T47D (cell line): ENCODE data around the gene BNC2.

Experiments
- DNase-seq, 2 experiments: peaks; one replicate each; pipeline versions ENCODE4 v3.0.0 to v3.0.0-alpha.2; 2011 to 2012; ENCODE audit warnings: low read depth in 1 of 2, low spot score in 1 of 2
- JUND ChIP-seq: IDR thresholded peaks from 2 replicates; pipeline ENCODE4 v1.6.1; 2012; ENCODE audit warnings: low read depth
- in situ Hi-C: cut with HindIII; loops from 2 replicates; pipeline ENCODE4 v1.10.0; 2016; ENCODE audit warnings: low sequenced_read_pairs, low pct_unique_long_range_greater_than_20kb

The BNC2 gene

DNA sequence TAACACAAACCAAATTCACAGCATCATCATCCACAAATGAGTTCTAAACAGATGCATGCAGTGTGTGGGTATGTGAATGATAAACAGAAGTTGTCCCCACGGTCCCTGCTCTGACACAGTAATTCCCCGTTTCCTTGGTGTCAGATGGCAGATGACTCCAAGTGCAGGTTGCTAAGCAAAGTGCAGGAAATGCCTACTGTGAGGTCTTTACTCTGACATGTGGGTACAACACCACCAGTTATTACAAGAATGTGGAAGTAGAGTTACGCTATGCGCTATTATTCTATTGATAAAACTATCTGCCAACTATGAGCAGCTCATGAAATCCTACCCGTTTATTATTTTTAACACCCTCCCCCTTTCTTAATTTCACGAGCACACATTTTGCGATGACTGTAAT, 448.9 kb downstream of the BNC2 start:
- no peak for DNase-seq
- no peak for TF ChIP-seq JUND
- in situ Hi-C loops = no loop called here

DNA sequence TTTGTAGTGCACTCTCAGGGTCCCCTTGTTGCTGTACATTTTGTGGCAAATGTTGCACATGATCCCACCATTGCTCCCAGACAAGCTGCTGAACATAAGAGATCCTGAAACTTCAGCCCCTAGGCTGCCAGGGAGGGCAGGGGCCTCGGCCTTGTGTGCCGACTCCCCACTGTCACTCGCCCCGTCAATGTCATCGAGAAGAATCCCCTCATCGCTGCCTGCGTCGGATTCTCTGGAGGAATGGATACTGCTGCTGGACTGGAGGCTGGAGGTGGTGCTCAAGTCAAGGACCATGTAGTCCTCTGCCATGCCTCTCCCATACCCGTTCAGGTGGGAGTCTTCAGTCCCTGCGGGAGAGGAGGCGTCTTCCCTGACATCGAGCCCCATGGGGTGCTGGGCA, 451.3 kb downstream of the BNC2 start:
- TF ChIP-seq JUND = no peak
- in situ Hi-C loops = no loop called here
- no peak for DNase-seq

DNA sequence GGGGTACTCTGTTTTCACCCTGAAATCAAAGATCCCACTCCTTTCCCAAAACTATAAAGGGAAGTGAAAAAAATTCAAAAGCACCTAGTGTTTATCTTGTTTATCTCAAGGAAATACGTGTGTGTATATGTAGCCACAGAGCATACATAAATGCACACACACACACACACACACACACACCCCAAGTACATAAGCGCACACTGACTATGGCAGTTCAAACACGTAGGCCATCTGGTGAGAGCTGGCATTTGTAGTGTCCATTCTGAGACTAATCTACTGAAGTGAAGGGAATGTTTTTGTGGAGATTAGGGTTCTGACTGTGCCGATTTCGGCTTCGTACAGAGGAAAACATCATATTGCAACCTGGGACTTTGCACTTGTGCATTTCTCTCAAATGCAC, 451.7 kb downstream of the BNC2 start:
- in situ Hi-C loops = no loop called here
- no peak for TF ChIP-seq JUND
- DNase-seq = no peak

DNA sequence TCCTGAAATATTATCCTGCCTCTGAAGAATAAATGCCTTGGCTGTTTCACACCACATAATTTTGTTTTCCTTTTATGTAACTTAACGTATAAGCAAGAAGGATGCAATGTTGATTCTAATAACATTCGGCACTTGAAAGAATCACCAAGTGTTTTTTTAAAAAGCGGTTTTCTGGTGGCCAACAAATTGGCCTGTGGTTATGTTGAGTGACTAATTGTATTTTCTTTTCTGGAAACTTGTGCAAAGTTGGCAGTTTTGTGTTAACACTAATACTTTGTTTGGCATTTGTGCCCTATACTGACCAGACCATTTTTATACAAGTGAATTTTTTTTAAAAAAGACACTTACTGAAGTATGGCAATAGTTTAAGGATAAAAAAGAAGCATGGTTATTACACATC, 452.7 kb downstream of the BNC2 start:
- in situ Hi-C loops = no loop called here
- TF ChIP-seq JUND = no peak
- DNase-seq = no peak

DNA sequence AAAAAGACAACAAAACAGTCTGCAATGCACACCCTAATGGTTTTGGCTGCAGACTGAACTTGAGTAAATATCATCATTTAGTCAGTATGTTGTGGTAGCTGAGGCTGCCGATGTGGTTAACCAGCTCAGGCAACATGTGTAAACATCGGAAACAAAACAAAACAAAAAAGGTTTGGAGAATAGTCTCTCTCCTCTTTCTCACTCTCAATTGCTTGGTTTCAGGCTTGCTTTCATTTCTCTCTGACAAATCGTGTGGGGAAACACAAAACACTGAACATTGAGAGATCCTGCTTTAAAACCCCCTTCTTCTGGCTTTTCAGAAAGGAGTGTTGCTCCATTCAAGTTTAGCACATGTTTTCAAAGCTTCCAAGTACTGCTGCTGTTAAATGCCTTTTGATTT, 453.3 kb downstream of the BNC2 start:
- peak in 1 of 2 experiments; percentile 12 for DNase-seq

DNA sequence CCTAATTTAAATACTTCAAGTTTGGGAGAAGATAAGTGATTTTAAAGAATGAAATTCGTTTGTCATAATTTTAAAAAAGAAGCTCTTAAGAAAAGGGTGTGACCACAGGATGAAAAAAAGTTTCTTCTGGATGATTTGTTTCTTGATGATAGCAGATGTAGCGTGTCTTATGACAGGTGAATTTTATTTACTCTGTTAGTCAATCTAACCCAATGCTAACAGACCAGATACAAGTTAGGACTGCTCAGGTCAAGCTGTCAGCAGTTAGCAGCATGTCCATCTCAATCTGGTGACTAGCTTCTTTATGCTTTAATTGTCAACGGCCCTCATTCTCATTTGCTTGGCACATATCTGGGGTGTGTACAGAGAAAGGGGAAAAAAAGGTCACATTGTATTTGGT, 456.0 kb downstream of the BNC2 start:
- no peak for DNase-seq
- no peak for TF ChIP-seq JUND
- in situ Hi-C loops = no loop called here

More for the DNA sequence above, 453.3 kb downstream of the BNC2 start:
- TF ChIP-seq JUND = no peak
- in situ Hi-C loops = no loop called here

DNA sequence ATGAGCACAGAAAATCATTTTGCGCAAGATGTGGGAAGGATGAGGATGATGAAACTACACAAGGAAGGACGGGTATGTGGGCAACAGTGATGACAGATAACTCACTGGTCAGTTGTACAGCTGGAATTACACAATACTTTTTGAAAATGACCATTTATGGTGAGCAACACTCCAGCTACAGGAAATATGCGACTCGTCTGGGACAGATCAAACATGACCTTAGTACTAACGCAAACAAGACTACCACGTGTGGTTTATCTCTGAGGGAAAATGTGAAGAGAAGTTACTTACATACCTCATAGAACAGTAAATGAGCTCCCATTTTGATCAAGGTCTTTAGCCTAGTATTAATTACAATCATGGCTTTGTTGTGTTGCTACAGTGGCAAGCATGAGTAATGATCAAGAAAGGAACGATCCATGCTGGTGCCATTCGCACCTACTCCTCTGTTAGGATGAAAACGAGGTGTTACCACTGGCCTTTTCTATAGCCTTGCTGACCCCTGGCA, 456.9 kb downstream of the BNC2 start:
- no peak for TF ChIP-seq JUND
- DNase-seq = no peak
- in situ Hi-C loops = no loop called here

DNA sequence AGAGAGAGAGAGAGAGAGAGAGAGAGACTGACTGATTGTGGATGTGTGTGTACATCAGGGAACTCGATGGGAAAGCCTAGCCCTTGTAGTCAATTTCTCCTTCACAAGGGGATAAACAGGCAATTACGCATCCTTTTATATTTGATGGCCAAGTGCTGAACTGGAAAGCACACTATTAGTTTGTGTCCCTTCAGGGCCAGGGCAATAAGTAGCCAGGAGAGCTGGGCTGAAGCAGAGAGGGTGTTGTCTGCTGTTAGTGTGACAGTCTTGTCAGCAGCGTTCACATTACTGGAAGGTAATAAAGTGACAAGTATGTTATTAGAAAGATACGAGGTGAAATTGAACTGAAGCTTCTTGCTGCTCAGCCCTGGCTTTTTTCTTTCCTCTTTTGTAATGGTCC, 457.7 kb downstream of the BNC2 start:
- in situ Hi-C loops = no loop called here
- no peak for DNase-seq
- no peak for TF ChIP-seq JUND

DNA sequence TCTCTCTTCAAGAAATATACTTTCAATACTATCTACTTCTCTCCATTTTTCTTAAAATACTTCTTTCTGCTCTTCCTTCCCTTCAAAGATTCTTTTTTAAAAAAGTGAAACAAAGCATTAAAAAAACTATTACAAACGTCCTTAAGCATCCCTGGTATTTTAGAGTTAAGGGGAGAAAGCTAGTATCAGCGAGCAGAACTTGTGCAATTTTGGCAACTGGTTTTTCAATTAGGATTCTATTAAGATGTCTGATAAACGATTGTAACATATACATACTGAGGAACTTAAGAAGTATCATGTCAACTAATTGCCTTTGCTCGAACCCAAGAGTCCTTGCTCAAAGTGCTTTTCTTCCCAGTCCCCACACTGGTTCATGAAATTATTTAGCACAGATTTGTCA, 459.2 kb downstream of the BNC2 start:
- in situ Hi-C loops = no loop called here

DNA sequence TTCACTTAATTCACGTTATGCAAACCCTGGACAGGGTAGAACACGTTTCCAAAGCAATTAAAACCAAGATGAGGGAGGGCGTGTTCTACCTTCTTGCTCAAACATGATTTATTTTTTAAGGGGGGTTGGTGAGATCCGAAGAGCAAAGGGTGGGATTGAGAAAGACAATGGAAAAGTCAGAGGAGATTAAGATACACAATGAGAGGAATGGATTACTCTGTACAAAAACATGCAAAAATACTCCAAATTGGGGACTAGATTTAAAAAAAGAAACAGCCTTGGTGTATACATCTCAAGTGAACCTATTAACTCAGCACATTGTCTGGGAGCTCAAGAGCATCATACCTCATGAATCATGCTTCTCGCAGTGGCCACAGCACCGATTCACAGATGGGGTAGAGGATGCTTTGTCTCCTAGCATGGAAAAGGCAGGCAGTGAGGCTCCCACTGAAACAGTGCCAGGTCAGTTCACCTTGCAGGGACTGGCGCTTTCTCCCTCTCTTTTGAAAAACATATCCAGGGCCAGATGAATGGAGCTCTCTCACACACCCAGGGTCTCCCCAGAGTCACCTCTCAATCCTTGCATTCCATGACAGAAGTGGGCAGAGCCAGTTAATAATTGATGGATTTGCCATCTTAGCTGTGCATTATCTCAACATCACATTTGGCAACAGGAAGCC, 459.7 kb downstream of the BNC2 start:
- no peak for TF ChIP-seq JUND
- in situ Hi-C loops = no loop called here
- no peak for DNase-seq

More for the DNA sequence above, 459.2 kb downstream of the BNC2 start:
- TF ChIP-seq JUND = no peak
- DNase-seq = no peak

DNA sequence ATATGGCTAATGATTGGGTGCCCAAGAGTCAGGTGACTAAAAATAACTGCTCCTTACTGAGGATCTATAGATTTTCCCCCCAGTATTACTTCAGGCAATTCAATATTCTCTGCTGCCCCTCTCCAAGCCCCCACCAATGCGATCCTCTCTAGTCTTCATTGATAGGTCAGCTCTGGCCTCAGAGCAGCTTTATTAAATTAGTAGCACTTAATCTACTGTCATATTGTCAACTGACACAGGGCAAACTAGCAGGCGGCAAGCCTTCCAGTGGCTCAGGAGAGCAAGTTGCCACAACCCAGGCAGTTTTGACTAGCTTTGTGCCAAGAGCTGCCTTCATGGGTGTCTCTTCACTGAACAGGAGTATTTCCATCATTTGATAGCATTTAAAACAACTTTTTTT, 462.9 kb downstream of the BNC2 start:
- no peak for DNase-seq
- in situ Hi-C loops = no loop called here
- no peak for TF ChIP-seq JUND

DNA sequence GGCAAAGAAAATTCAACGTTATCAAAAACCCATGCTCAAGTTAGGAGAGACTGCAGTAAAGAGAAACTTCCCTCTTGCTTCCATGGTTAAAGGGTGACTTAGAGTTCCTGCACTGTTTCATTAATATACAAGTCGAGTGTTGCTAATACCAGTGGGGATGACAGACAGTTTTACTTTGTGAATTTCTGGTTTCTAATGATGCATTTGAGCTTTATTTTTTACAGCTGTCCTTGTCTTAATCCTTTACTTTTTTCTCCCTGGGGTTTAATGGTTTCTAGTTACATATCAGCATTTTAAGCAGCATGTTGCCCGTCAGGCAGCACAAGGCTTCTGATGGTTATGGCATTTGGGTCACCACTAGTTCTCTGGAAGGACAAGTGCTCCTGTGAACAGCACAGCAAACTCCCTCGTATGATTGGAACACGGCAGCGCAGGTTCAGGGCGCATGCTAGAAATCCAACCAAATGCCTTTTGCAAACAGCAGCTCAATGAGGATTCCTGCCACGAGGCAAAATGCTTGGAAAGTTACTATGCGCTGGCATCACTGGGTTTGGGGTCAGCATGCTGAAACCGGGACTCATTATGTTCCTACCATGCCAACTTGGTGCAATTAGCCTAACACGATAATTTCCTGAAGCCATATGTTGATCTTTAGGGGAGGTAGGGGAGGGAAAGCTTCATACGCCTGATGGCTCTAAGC, 463.8 kb downstream of the BNC2 start:
- in situ Hi-C loops = no loop called here
- TF ChIP-seq JUND = no peak
- no peak for DNase-seq

DNA sequence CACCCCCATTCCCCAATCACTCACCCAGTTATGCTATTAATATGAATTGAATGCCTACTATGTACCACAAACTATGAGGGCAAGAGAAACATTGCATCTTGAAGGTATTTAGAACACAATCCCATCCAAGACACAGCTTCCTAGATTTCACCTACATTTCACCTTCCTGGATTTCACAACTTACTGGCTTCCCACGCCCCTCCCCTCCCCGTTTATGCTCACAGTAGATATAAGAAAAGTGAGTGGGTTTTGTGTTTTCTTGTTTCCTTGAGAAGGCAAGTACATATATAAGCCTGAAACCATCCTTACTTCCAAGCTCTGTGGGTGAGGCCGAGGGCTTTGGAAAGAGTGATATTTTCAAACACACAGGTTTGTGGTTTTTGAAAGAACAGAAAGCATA, 465.0 kb downstream of the BNC2 start:
- DNase-seq = no peak
- TF ChIP-seq JUND = no peak
- in situ Hi-C loops = no loop called here
